ENCODE data around the gene ZBTB1. TPM values are rescaled to one million over a fixed set of nuclear protein-coding genes. Genes with fewer than 3 reads are reported as not detected.

The ZBTB1 gene
- total and polyA plus RNA-seq, 9 of the 15 experiments (the other 6 are each of a cell fraction or from before 2014, with no cell fraction given) = 2.3 to 16.5 (median 9.0) TPM

- TF ChIP-seq IRF1 (CRISPR knock-in tag; IDR thresholded peaks at IDR 0.05; ENCODE audit: borderline replicate concordance) (no peak), RBM22 (IDR thresholded peaks at IDR 0.05; ENCODE audit: low read depth, low read length, poor library complexity, severe bottlenecking) (no peak), CXXC5 (CRISPR knock-in tag; IDR thresholded peaks at IDR 0.05) (no peak), NUFIP1 (IDR thresholded peaks at IDR 0.05; ENCODE audit: partially characterized antibody) (no peak), POU5F1 (IDR thresholded peaks at IDR 0.05; ENCODE audit: borderline replicate concordance, low read depth, low read length, partially characterized antibody) (no peak), ZNF75A (CRISPR knock-in tag; IDR thresholded peaks at IDR 0.05) (no peak), ZNF764 (CRISPR knock-in tag; IDR thresholded peaks at IDR 0.05; ENCODE audit: low read depth) (no peak), ETV6 (IDR thresholded peaks at IDR 0.05; ENCODE audit: borderline replicate concordance in 1 of 2, low read depth in 2 of 2, low read length in 1 of 2) (no peak), ETV6 (CRISPR knock-in tag; IDR thresholded peaks at IDR 0.05; ENCODE audit: borderline replicate concordance) (no peak), DPF2 (IDR thresholded peaks at IDR 0.05) (no peak)
- TF ChIP-seq, protein P1, sequence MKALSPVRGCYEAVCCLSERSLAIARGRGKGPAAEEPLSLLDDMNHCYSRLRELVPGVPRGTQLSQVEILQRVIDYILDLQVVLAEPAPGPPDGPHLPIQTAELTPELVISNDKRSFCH (CRISPR knock-in tag; IDR thresholded peaks at IDR 0.05) = no peak
- TF ChIP-seq, protein P1 (tag; IDR thresholded peaks at IDR 0.05) = no peak
- TF ChIP-seq, protein P2, sequence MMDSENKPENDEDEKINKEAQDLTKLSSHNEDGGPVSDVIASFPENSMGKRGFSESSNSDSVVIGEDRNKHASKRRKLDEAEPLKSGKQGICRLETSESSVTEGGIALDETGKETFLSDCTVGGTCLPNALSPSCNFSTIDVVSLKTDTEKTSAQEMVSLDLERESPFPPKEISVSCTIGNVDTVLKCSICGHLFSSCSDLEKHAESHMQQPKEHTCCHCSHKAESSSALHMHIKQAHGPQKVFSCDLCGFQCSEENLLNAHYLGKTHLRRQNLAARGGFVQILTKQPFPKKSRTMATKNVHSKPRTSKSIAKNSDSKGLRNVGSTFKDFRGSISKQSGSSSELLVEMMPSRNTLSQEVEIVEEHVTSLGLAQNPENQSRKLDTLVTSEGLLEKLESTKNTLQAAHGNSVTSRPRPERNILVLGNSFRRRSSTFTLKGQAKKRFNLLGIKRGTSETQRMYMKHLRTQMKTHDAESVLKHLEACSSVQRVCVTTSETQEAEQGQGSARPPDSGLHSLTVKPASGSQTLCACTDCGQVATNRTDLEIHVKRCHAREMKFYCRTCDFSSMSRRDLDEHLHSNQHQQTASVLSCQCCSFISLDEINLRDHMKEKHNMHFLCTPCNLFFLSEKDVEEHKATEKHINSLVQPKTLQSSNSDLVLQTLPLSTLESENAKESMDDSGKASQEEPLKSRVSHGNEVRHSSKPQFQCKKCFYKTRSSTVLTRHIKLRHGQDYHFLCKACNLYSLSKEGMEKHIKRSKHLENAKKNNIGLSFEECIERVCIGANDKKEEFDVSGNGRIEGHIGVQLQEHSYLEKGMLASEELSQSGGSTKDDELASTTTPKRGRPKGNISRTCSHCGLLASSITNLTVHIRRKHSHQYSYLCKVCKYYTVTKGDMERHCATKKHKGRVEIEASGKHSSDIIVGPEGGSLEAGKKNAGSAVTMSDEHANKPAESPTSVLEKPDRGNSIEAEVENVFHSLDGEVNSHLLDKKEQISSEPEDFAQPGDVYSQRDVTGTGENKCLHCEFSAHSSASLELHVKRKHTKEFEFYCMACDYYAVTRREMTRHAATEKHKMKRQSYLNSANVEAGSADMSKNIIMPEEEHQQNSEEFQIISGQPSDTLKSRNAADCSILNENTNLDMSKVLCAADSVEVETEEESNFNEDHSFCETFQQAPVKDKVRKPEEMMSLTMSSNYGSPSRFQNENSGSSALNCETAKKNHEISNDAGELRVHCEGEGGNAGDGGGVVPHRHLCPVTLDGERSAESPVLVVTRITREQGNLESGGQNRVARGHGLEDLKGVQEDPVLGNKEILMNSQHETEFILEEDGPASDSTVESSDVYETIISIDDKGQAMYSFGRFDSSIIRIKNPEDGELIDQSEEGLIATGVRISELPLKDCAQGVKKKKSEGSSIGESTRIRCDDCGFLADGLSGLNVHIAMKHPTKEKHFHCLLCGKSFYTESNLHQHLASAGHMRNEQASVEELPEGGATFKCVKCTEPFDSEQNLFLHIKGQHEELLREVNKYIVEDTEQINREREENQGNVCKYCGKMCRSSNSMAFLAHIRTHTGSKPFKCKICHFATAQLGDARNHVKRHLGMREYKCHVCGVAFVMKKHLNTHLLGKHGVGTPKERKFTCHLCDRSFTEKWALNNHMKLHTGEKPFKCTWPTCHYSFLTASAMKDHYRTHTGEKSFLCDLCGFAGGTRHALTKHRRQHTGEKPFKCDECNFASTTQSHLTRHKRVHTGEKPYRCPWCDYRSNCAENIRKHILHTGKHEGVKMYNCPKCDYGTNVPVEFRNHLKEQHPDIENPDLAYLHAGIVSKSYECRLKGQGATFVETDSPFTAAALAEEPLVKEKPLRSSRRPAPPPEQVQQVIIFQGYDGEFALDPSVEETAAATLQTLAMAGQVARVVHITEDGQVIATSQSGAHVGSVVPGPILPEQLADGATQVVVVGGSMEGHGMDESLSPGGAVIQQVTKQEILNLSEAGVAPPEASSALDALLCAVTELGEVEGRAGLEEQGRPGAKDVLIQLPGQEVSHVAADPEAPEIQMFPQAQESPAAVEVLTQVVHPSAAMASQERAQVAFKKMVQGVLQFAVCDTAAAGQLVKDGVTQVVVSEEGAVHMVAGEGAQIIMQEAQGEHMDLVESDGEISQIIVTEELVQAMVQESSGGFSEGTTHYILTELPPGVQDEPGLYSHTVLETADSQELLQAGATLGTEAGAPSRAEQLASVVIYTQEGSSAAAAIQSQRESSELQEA (IDR thresholded peaks at IDR 0.05; ENCODE audit: low read depth) = no peak
Observed at GRCh38 chr14:64566651-64567122, 62.1 kb downstream of the ZBTB1 start (continued).
